ENCODE data around the gene CEP78.

CEP78 gene

DNA sequence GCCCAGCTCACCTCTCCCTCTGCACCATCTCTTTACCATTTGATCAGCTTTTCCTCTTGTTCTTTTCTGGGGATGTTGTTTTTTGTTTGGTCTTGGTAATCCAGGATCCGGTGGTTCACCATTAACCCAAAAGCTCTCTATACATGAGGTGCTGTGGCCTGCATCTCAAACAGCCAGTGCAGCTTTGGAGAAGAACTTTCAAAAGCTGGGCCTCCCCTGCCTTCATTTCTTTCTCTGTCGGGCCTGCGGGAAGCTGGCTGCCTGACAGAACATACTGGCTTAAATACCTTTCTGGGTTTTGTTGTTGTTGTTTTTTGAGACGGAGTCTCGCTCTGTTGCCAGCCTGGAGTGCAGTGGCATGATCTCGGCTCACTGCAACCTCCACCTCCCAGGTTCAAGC is 73.2 kb downstream of the CEP78 start:
- DNase-seq (ENCODE audit: low read depth in 2 of 2), result no peak

- DNase-seq (ENCODE audit: low read depth in 2 of 2), result no peak
Observed at GRCh38 chr9:78311075-78311474, 75.2 kb downstream of the CEP78 start.

DNA sequence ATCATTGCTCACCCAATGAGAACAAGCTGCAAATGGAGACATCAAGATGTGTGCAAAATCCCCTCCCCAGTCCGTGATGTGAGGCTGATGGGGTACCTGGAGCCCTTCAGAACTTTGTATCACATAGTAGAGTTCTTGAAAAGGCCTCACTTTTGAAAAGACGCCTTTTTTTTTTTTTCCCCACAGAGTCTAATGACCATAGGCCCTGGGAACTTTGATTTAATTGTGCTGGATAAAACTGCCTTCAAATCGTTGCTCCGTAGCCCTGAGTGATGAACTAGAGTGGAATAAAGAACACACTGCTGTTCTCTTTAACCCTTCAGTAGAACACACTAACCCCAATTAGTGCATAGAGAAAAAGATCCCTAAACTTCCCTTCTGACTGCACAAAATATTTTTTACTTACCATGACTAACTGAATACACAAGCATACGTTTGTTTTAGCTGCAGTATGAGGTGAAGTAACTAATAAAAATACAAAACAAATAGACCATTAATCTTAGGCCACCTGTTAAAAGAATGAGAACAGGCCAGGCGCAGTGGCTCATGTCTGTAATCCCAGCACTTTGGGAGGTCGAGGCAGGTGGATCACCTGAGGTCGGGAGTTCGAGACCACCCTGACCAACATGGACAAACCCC is 76.1 kb downstream of the CEP78 start:
- DNase-seq (ENCODE audit: low read depth in 2 of 2), result no peak

- DNase-seq (ENCODE audit: low read depth in 2 of 2), result no peak
Observed at GRCh38 chr9:78314550-78314949, 78.7 kb downstream of the CEP78 start.

DNA sequence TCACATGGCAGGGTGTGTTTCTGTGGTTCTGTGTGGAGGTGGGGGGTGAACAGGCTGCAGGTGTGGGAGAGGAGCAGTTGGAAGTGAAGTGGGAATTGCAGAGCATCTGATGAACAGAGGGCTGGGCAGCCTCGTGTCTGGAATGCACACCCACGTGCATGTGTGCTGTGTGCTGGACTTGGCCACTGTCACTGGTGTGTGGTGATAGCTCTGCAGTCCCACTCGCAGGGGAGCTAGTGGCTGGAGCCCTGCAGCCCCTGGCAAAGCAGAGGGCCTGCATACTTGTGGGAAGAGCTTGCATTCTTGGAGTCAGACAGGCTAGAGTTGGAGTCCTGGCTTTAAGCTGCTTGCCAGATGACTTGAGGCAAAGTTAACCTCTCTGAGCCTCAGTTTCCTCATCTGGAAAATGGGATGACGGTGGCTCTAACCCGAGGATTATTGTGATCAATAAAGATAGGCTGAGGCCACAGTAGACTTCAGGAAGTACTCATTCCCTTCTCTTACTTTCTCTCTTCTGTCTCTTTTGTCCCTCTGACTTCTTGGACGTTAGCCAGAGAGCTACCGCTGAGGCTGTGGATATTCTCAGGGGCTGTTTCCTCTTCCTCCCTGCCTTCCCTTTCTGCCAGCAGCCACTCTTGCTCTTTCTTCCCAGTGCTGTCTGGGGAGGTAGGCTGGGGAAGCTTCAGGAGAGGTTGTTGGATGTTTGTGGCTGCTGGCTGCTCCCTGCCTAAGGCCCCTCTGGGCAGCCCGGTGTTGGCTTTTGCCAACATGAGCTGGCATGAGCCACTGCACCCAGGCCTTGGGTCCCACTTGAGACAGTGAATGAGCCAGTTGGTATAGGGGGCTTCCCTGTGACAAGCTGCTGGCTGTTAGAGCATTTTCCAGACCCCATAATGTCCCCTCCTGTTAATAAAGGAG is 79.3 kb downstream of the CEP78 start:
- DNase-seq (ENCODE audit: low read depth in 2 of 2), result no peak

GRCh38 chr9:78316166-78316892 is 80.5 kb downstream of the CEP78 start:
- no peak for DNase-seq (ENCODE audit: low read depth in 2 of 2)

DNA sequence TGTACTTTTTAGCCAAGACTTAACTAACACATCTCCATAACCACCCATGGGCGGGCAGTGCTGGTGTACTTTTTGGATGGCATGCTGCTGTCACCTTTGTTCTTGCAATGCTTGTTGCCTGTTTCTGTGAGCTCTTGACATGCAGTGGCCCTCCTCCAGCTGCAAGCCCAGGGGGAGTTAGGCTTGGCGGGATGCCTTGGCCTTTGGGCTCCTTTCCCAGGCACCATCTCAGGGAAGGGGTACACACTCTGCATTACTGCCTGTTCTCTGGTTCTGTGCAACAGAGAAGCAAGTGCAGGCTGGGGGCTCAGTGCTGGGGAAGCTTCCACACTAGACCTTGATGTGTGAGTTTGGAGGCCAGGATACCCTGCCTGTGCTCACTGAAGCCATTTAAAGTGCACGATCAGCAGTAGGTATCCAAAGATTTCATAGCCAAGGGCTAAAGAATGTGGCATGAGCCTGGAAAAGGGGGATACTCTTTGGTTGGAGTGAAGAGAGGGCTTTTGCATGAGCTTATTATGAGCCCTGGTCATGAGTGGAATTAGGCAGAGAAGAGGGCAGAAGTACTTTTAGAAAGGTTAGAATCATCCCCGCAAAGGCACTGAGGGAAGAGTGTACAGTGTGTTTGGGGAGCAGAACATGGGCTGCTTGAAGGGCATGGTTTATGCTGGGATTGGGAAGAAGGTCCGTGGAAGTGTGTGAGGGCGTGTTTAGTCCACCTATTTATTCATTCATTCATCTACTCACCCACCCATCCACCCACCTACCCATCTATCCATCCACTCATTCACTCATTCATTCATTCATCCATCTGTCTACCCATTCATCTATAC is 83.5 kb downstream of the CEP78 start:
- DNase-seq (ENCODE audit: low read depth in 2 of 2), result no peak

DNA sequence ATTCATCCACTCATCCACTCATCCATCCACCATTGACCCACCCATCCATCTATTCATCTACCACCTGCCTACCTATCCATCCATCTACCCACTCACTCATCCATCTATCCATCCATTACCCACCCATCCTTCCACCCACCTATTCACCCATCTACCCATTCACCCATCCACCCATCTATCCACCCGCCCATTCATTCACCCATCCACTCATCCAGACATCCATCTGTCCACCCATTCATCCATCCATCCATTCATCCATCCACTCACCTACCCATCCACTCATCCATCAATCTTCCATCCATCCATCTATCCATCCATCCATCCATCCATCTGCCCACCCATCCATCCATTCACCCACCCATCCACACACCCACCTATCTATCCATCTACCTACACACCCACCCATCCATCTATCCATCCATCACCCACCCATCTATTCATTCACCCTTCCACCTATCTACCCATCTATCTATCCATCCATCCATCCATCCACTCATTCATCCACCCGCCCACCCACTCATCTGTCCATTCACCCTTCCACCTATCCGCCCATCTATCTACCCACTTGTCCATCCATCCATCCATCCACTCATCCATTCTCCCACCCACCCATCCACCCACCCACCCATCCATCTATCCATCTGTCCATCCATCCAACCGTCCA is 84.3 kb downstream of the CEP78 start:
- no peak for DNase-seq (ENCODE audit: low read depth in 2 of 2)

GRCh38 chr9:78320875-78321496 is 85.1 kb downstream of the CEP78 start:
- no peak for DNase-seq (ENCODE audit: low read depth in 2 of 2)

- DNase-seq (ENCODE audit: low read depth in 2 of 2), result no peak
Observed at GRCh38 chr9:78321505-78321904, 85.6 kb downstream of the CEP78 start.

DNA sequence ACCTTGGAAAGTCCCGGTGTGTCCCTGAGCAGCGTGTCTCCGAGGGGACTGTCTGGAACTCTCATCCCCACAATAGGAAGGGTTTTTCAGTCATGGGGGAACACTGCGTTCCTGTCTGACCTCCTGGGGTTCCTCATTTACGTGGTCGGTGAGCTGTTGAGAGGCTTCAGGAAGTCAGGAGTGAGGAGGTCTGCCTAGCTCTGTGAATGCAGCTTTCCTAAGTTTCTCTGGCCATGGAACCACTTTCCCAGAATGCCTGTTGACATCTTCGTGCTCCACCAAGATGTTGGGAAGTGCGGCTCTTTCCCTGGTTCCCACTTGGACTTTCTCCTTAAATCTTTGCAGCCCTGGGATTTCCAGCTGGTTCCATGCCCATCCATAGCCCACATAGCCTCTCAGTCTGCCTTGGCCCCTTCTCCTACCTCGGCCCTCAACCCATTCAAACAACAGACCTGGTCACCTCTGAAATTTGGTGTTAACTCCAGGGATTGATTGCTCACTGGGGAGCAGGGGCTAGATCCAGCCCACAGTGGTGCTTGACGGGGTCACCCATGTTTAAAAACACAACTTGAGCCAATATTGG is 88.3 kb downstream of the CEP78 start:
- DNase-seq (ENCODE audit: low read depth in 2 of 2), result no peak

DNA sequence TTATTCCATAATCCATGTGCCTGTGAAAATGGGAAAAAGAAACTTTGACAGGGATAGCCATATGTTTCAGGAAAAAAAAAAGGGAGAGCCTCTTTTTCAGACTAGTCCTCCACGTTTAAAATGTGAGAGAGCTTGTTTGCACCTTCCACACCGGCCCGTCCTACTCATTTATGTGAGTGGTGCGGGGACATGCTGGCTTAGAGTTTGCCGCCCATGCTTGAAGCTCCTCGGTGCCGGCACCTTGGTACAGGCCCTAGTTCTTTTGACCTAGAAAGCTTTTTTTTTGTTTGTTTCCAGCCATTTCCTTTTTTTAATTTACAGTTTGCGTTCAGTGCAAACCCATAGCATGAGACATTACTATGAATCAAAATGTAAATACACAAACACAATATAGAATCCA is 88.8 kb downstream of the CEP78 start:
- no peak for DNase-seq (ENCODE audit: low read depth in 2 of 2)

GRCh38 chr9:78325343-78325742 is 89.5 kb downstream of the CEP78 start:
- DNase-seq (ENCODE audit: low read depth in 2 of 2), result no peak

DNA sequence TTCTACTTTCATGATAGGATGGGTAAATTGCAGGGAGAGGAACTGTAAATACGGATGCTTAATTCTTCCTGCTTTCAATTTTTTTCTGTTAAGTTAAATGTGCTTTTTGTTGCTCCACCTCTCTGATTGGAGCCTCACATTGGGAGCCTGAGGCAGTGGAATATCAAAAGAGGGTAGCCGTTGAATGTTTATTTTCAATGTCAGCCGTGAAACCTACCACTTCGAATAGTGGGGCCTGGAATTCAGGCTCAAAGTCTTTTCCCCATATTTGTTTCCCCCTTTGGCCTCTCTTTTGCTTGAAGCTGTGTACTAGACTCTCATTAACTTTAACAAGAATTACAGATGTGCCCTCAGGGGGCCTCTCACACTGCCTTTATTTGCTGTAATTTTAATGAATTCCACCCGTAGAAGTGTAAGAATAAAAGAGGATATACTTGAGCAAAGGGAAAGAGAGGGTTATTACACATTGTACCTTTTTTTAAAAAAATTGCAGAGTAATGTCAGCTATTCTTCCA is 90.0 kb downstream of the CEP78 start:
- no peak for DNase-seq (ENCODE audit: low read depth in 2 of 2)

DNA sequence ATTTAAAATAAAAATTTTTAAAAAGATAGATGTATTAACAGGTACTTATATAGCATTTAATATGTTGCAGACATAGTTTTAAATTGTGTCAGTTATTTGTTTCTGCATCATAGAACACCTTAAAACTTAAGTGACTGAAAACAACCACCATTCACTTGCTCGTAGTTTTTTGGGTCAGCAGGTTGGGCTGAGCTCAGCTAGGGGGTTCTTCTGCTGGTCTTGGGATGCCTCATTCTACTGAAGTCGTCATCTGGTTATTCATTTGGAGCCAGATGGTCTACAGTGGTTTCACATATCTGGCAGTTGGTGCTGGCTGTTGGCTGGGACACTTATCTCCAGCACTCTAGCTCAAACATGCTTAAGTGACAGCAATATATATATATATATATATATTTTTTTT is 90.7 kb downstream of the CEP78 start:
- DNase-seq (ENCODE audit: low read depth in 2 of 2), result no peak
